Kidney (tissue), 14 donors: ENCODE results near the gene SPON1. TPM values are rescaled to one million over a fixed set of nuclear protein-coding genes. Genes with fewer than 3 reads are reported as not detected.

ENCODE experiments used
- DNase-seq, 5 donors: peaks; one replicate each; pipeline ENCODE4 v3.0.0-alpha.2; 2013 to 2020
- FAIRE-seq: peaks from 2 replicates; lab custom pipeline; 2012; peaks lifted over from hg19 to GRCh38; lab: Jason Lieb, UNC
- H3K27ac ChIP-seq, 2 donors: one replicate each; pipeline ENCODE4 v1.7.0; 2013; ENCODE audit warnings: low read depth in 2 of 2, low read length in 2 of 2, inconsistent platforms in 1 of 2
- H3K27me3 ChIP-seq: one replicate; pipeline ENCODE4 v1.7.1; 2013; ENCODE audit warnings: low read length, inconsistent platforms; ENCODE audit not compliant: control insufficient read depth, insufficient read depth
- H3K36me3 ChIP-seq, 3 donors: one replicate each; pipeline versions ENCODE4 v1.7.0 to v1.7.1; 2013; ENCODE audit warnings: low read length in 3 of 3, control low read depth in 1 of 3, inconsistent platforms in 1 of 3; ENCODE audit not compliant: insufficient read depth in 3 of 3, control insufficient read depth in 2 of 3
- H3K4me1 ChIP-seq, 3 donors: one replicate each; pipeline versions ENCODE4 v1.7.0 to v1.7.1; 2013; ENCODE audit warnings: low read length in 3 of 3, inconsistent platforms in 1 of 3, low read depth in 1 of 3; ENCODE audit not compliant: control insufficient read depth in 2 of 3, insufficient read depth in 2 of 3
- H3K4me3 ChIP-seq, 3 donors: one replicate each; pipeline versions ENCODE4 v1.7.0 to v1.8.1; 2013; ENCODE audit warnings: low read length in 3 of 3, control low read depth in 1 of 3, inconsistent platforms in 1 of 3
- H3K9ac ChIP-seq, 3 donors: one replicate each; pipeline versions ENCODE4 v1.7.0 to v1.7.1; 2013; ENCODE audit warnings: low read length in 3 of 3, control low read depth in 1 of 3, inconsistent platforms in 1 of 3
- H3K9me3 ChIP-seq, 3 donors: one replicate each; pipeline versions ENCODE4 v1.7.0 to v1.7.1; 2013; ENCODE audit warnings: low read length in 3 of 3, control low read depth in 1 of 3, inconsistent platforms in 1 of 3; ENCODE audit not compliant: control insufficient read depth in 2 of 3, insufficient read depth in 1 of 3
- intact Hi-C: fragments of 100-400 bp; cut with DNase I; formaldehyde crosslinking; loops from one replicate; pipeline ENCODE4 v1.11.1; 2022
- polyA plus RNA-seq: library from polyadenylated mRNA; stranded (reverse); fragments of 350-450 nt; fragmentation: Illumina TruSeq; extraction: RNeasy Lipid Tissue Mini Kit (QIAGEN cat#74804); gene quantifications from one replicate; pipeline ENCODE4 v1.2.3, GENCODE V29; 2014; ENCODE audit warnings: low read depth, low replicate concordance; ENCODE audit not compliant: insufficient read depth
- total RNA-seq: library from RNA; stranded (reverse); fragmentation: NEBNext Ultra II Directional; extraction: Animal tissue kit (Norgen Biotek cat#: 25700); gene quantifications from one replicate; pipeline ENCODE4 v1.2.1, GENCODE V29; 2021
- TF ChIP-seq, protein P1 (sequence below): IDR thresholded peaks from 3 replicates; pipeline ENCODE4 v1.5.1; 2012; ENCODE audit warnings: mild to moderate bottlenecking, moderate library complexity, borderline replicate concordance; ENCODE audit not compliant: insufficient read depth; ENCODE audit errors: extremely low read depth
- donor health status: control.
- donor health status: control.
- donor health status: control.
- donor health status: control.
- donor health status: control.
- donor health status: DM: yes; HTN: yes; CAD: no.
- donor health status: Normal renal cell carcinoma (clear cell type).

SPON1 gene
- total and polyA plus RNA-seq, 2 donors from 2014 or later: 3.8 to 77.9 TPM

DNA sequence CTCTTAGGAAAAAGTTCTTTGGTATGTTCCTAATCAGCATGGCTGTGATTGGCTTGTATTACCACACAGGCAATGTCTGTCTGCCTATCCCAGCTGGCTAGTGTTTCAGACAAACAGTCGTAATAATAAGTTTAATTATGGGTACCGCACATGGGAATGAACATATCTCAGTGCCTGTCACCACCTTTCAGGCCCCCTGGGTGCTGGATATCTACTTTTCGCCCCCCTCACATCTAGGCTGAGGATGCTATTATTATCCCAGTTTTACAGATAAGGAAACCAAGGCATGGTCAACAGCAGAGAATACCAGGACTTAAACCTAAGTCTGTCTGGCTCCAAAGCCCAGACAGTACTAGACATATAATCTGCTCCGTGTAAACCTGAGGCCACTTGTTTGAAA is 174.8 kb downstream of the SPON1 start:
- no peak for DNase-seq
- TF ChIP-seq, protein P1, sequence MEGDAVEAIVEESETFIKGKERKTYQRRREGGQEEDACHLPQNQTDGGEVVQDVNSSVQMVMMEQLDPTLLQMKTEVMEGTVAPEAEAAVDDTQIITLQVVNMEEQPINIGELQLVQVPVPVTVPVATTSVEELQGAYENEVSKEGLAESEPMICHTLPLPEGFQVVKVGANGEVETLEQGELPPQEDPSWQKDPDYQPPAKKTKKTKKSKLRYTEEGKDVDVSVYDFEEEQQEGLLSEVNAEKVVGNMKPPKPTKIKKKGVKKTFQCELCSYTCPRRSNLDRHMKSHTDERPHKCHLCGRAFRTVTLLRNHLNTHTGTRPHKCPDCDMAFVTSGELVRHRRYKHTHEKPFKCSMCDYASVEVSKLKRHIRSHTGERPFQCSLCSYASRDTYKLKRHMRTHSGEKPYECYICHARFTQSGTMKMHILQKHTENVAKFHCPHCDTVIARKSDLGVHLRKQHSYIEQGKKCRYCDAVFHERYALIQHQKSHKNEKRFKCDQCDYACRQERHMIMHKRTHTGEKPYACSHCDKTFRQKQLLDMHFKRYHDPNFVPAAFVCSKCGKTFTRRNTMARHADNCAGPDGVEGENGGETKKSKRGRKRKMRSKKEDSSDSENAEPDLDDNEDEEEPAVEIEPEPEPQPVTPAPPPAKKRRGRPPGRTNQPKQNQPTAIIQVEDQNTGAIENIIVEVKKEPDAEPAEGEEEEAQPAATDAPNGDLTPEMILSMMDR: no peak
- Histone ChIP-seq H3K4me1 (peaks cover 0 to 3% (median 0%) of the 10 kb centered on the region in 3 donors), H3K9ac (no peak overlapping the region), H3K36me3 (no peaks in the 10 kb centered on the region), H3K4me3 (no peak overlapping the region), H3K27ac (no peak overlapping the region), H3K9me3 (no peaks in the 10 kb centered on the region), H3K27me3 (no peaks in the 10 kb centered on the region)
- intact Hi-C loops: no loop called here
- FAIRE-seq: no peak

DNA sequence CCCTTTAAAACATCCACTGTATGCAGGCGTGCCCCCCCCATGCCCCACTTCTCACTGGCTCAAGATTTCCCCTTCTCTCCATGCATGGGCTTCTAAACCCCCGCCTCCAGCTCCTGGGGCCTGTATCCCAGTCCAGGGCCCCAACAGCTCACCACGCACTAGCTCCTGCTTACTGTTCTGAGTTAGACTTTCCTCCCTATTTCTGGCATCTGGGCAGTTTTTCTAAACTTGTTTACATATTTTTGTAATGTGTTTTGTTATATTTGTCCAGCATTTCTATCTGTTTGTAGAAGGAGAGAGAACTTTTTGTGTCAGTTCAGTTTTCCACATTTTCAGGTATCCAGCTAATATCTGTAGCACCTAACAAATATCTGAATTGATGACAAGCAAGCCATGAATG is 178.5 kb downstream of the SPON1 start:
- no peaks in the 10 kb centered on the region for H3K9me3 ChIP-seq
- no peak overlapping the region for H3K9ac ChIP-seq
- DNase-seq (no peak), FAIRE-seq (no peak)
- no peak overlapping the region for H3K4me3 ChIP-seq
- no peak overlapping the region for H3K27ac ChIP-seq
- intact Hi-C loops: no loop called here
- no peaks in the 10 kb centered on the region for H3K4me1 ChIP-seq
- H3K27me3 ChIP-seq: no peaks in the 10 kb centered on the region
- H3K36me3 ChIP-seq: no peaks in the 10 kb centered on the region
- TF ChIP-seq, protein P1: no peak

DNA sequence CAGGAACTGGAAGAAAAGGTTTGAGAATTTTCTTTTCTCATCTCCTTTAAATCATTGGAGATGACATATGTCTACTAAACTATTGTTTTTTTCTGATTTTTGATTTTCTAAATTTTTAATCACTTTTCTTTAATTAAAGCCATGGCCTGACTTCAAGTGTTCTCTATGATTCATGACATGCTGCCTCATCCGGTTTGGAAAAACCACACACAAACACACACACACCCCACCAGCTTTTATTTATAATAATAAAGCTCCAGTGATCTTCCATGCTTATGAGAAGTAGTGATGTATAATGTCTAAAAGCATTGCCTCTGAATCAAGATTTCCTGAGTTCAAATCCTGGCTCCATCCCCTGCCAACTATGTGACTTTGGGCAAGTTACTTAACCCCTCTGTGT is 179.2 kb downstream of the SPON1 start:
- DNase-seq (peak in 1 of 5 donors; percentile 14), FAIRE-seq (no peak)
- Histone ChIP-seq H3K9ac (no peak overlapping the region), H3K9me3 (no peaks in the 10 kb centered on the region), H3K4me3 (no peak overlapping the region), H3K36me3 (no peaks in the 10 kb centered on the region), H3K27ac (no peak overlapping the region), H3K4me1 (no peaks in the 10 kb centered on the region), H3K27me3 (no peaks in the 10 kb centered on the region)
- TF ChIP-seq, protein P1: no peak
- intact Hi-C loops: no loop called here

DNA sequence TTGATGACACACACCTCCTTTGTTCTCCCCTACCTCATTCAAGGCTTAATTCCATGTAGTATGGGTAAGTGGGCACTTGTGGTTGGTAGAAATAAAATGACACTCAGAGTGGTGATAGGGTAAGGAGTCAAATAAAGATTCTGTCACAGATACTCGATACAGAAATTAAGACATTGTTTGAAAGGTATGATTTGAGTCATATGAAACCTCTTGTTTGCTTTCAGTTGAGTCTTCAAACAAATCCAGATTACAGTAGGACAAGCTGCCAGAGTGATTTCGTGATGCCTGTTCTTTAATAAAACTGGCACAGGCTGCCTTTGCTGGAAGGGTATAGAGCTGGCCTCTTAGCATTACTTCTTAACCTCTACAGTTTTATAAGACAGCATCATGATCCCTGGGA is 182.4 kb downstream of the SPON1 start:
- DNase-seq (no peak), FAIRE-seq (no peak)
- Histone ChIP-seq H3K36me3 (no peaks in the 10 kb centered on the region), H3K9ac (no peak overlapping the region), H3K4me3 (no peak overlapping the region), H3K27me3 (no peaks in the 10 kb centered on the region), H3K4me1 (no peaks in the 10 kb centered on the region), H3K9me3 (no peaks in the 10 kb centered on the region), H3K27ac (no peak overlapping the region)
- TF ChIP-seq, protein P1: no peak
- intact Hi-C loops: no loop called here
